ENCODE results near the gene SECISBP2. TPM values are rescaled to one million over a fixed set of nuclear protein-coding genes. Genes with fewer than 3 reads are reported as not detected.

SECISBP2 gene
- total RNA-seq, 1 donor from 2014 or later: 27.8 TPM

DNA sequence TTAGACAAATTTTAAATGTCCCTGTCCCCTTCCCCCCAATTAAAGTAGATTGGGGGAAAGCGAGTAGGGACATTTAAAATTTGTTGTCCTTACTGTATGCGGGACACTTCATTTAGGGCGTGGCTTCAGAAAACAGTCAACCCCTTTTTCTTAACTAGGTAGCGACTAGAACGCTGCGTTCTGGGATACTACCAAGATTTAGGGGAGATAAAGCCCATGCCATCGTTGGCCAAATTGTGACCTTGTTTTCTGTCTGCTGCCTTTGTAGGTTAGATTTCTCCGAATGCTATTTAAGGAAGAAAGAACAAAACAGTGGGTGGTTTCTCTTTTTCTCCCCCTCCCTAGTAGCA is 6.1 kb upstream of the SECISBP2 start:
- Histone ChIP-seq H3K36me3 (no peaks in the 10 kb centered on the region), H3K27ac (no peak overlapping the region), H3K4me3 (peak overlapping the region; percentile 69 to 91), H3K27me3 (no peaks in the 10 kb centered on the region), H3K4me1 (peaks cover 3 to 11% of the 10 kb centered on the region in 2 donors), H3K9me3 (no peaks in the 10 kb centered on the region)
- intact Hi-C loops (cut with DNase I): loop anchor here (5.0 to 10.0 kb wide), 3 partner anchors 130 to 925 kb away; partner anchors contain the start of gene SPIN1
- no peak for DNase-seq (ENCODE audit: low spot score in 2 of 2)
- TF ChIP-seq, protein P1, sequence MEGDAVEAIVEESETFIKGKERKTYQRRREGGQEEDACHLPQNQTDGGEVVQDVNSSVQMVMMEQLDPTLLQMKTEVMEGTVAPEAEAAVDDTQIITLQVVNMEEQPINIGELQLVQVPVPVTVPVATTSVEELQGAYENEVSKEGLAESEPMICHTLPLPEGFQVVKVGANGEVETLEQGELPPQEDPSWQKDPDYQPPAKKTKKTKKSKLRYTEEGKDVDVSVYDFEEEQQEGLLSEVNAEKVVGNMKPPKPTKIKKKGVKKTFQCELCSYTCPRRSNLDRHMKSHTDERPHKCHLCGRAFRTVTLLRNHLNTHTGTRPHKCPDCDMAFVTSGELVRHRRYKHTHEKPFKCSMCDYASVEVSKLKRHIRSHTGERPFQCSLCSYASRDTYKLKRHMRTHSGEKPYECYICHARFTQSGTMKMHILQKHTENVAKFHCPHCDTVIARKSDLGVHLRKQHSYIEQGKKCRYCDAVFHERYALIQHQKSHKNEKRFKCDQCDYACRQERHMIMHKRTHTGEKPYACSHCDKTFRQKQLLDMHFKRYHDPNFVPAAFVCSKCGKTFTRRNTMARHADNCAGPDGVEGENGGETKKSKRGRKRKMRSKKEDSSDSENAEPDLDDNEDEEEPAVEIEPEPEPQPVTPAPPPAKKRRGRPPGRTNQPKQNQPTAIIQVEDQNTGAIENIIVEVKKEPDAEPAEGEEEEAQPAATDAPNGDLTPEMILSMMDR (IDR thresholded peaks at IDR 0.05): no peak

DNA sequence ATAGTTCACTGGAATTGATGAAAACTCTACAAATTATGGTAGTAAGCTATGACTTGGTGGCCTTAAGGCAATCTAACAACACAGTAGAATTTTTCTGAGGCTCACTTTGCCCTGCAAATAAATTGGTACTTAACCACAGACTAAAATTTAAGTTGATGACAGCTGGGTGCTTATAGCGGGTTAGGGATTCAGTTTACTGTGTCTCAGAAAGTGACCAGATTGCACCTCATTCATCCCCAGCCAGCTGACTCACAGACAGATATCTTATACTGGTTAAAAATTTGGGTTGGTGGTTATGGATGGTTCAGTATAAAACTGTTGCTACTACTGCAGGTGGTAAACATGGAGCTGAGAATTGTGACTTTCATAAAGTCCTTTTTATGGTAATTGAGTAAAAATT is 4.5 kb upstream of the SECISBP2 start:
- DNase-seq (ENCODE audit: low spot score in 2 of 2): no peak
- Histone ChIP-seq H3K9me3 (no peaks in the 10 kb centered on the region), H3K27ac (no peak overlapping the region), H3K36me3 (no peaks in the 10 kb centered on the region), H3K27me3 (no peaks in the 10 kb centered on the region), H3K4me1 (peaks cover 6 to 18% of the 10 kb centered on the region in 2 donors), H3K4me3 (no peak overlapping the region)
- intact Hi-C loops (cut with DNase I): loop anchor here (5.0 to 10.0 kb wide), 3 partner anchors 132 to 927 kb away; partner anchors contain the start of gene SPIN1
- TF ChIP-seq, protein P1 (IDR thresholded peaks at IDR 0.05): no peak

DNA sequence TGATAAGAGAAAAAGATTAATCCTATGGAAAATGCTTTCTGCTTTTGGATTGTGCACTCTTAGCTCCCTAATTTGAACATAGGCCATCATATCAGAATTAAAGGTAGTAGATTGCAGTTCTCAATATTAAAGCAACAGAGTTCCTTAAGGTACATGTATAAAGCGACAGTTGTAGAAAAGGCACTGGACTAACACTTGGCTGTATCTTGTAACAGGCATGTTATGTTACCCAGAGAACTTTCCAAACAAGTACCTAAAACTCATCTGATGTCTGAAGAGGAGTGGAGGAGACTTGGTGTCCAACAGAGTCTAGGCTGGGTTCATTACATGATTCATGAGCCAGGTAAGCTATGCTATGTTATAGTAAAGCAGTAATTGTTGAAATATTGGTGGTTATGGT is 3.3 kb upstream of the SECISBP2 start:
- no peaks in the 10 kb centered on the region for H3K27me3 ChIP-seq
- peaks cover 12 to 19% of the 10 kb centered on the region in 2 donors for H3K4me1 ChIP-seq
- no peak overlapping the region for H3K27ac ChIP-seq
- no peak overlapping the region for H3K4me3 ChIP-seq
- no peak for DNase-seq (ENCODE audit: low spot score in 2 of 2)
- intact Hi-C loops (cut with DNase I): loop anchor here (5.0 to 10.0 kb wide), 6 partner anchors 133 to 1588 kb away; partner anchors contain the start of genes CTSL, SEMA4D and SPIN1
- no peaks in the 10 kb centered on the region for H3K9me3 ChIP-seq
- no peaks in the 10 kb centered on the region for H3K36me3 ChIP-seq
- TF ChIP-seq, protein P1 (IDR thresholded peaks at IDR 0.05): no peak

DNA sequence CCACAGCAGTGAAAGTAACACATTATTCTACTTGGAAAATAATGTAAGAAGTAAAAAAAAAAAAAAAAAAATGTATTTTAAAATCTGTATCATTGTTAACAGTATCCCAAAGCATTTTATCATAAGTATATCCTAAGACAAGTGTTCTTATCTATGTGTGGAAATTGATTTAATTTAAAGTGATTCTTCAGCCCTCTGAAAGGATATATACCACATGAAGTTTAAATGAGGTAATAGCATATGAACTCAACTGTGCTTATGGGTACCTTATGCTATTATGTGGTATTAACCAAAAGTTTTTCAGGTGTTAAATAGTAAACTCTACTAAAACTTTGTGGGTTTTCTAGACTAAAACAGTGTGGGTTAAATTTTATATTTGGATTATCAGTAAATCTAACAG is 2.8 kb upstream of the SECISBP2 start:
- no peak overlapping the region for H3K4me3 ChIP-seq
- H3K36me3 ChIP-seq: no peaks in the 10 kb centered on the region
- H3K27me3 ChIP-seq: no peaks in the 10 kb centered on the region
- no peak for DNase-seq (ENCODE audit: low spot score in 2 of 2)
- intact Hi-C loops (cut with DNase I): loop anchor here (5.0 to 10.0 kb wide), 4 partner anchors 182 to 1588 kb away; partner anchors contain the start of genes CTSL and SEMA4D
- no peaks in the 10 kb centered on the region for H3K9me3 ChIP-seq
- H3K27ac ChIP-seq: no peak overlapping the region
- peaks cover 13 to 25% of the 10 kb centered on the region in 2 donors for H3K4me1 ChIP-seq
- TF ChIP-seq, protein P1 (IDR thresholded peaks at IDR 0.05): no peak

DNA sequence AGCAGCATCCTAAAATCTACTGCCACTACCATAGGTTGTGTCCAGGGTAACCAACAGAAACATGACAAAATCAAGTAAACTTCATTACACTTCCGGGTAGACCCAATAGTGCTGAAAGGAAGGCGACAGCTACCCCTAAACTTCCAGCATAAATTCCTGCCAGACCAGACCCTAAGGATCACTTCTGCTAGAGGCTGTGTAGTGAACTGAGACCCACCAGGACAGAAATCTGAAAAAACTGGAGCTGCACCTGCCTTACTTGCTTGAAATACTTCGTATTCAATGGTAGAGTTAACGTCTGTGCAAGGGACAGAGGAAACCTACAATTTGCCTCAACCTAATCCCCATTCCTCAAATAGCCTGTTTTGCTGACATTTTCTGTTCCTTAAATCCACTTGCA is 1.0 kb upstream of the SECISBP2 start:
- H3K9me3 ChIP-seq: no peaks in the 10 kb centered on the region
- no peaks in the 10 kb centered on the region for H3K27me3 ChIP-seq
- H3K27ac ChIP-seq: peak overlapping the region in 1 of 2 donors; percentile 100
- DNase-seq (ENCODE audit: low spot score in 2 of 2): no peak
- peaks cover 10 to 27% of the 10 kb centered on the region in 2 donors for H3K4me1 ChIP-seq
- intact Hi-C loops (cut with DNase I): loop anchor here (5.0 to 10.0 kb wide), 4 partner anchors 180 to 1590 kb away; partner anchors contain the start of genes CTSL and SEMA4D
- peak overlapping the region in 1 of 2 donors; percentile 74 for H3K4me3 ChIP-seq
- H3K36me3 ChIP-seq: no peaks in the 10 kb centered on the region
- TF ChIP-seq, protein P1 (IDR thresholded peaks at IDR 0.05): no peak
